SK-N-SH treated with all-trans-retinoic acid at 6 μM for 48 hours (cell line): Measurements from ENCODE around the gene FOSL1.
"Not testable (repeated sequence)": the region's sequence is repeated elsewhere in the genome, so short reads cannot be mapped to it uniquely, and the experiment has no call there.

Experiments
- ATAC-seq: fragments of 200-7000 bp; cut with Tn5 transposase; 3 replicates; pipeline ENCODE4 v1.9.1; 2020; ENCODE audit warnings: mild to moderate bottlenecking, moderate library complexity
- ARNTL ChIP-seq: fragments of 450-650 bp; formaldehyde crosslinking; IDR thresholded peaks from 2 replicates; pipeline ENCODE4 v1.5.0; 2020; ENCODE audit warnings: low read depth, mild to moderate bottlenecking, moderate library complexity, borderline replicate concordance
- BACH2 ChIP-seq: fragments of 250-450 bp; sonication (Bioruptor Pico); IDR thresholded peaks from 2 replicates; pipeline ENCODE4 v1.9.0; 2021; ENCODE audit warnings: mild to moderate bottlenecking, borderline replicate concordance
- CREB5 ChIP-seq: fragments of 250-450 bp; sonication (Bioruptor Pico); IDR thresholded peaks from 2 replicates; pipeline ENCODE4 v1.5.1; 2020; ENCODE audit warnings: low read depth, mild to moderate bottlenecking, moderate library complexity
- CSDC2 ChIP-seq: fragments of 250-450 bp; sonication (Bioruptor Pico); IDR thresholded peaks from 2 replicates; pipeline ENCODE4 v1.5.0; 2020; ENCODE audit warnings: mild to moderate bottlenecking, moderate library complexity
- CSRNP3 ChIP-seq: fragments of 250-450 bp; sonication (Bioruptor Pico); IDR thresholded peaks from 2 replicates; pipeline ENCODE4 v1.5.1; 2021; ENCODE audit warnings: mild to moderate bottlenecking, moderate library complexity
- ESRRG ChIP-seq: fragments of 250-450 bp; sonication (Bioruptor Pico); IDR thresholded peaks from 2 replicates; pipeline ENCODE4 v1.6.1; 2021; ENCODE audit warnings: mild to moderate bottlenecking
- GLIS3 ChIP-seq: fragments of 250-450 bp; sonication (Bioruptor Pico); IDR thresholded peaks from 2 replicates; pipeline ENCODE4 v1.5.0; 2020; ENCODE audit warnings: mild to moderate bottlenecking, moderate library complexity
- ISL1 ChIP-seq: fragments of 250-450 bp; sonication (Bioruptor Pico); IDR thresholded peaks from 2 replicates; pipeline ENCODE4 v2.1.2; 2022; ENCODE audit warnings: mild to moderate bottlenecking, moderate library complexity
- PATZ1 ChIP-seq: fragments of 250-450 bp; sonication (Bioruptor Pico); IDR thresholded peaks from 2 replicates; pipeline ENCODE4 v1.8.0; 2020; ENCODE audit warnings: mild to moderate bottlenecking, moderate library complexity, borderline replicate concordance
- POU6F1 ChIP-seq: fragments of 250-450 bp; sonication (Bioruptor Pico); IDR thresholded peaks from 2 replicates; pipeline ENCODE4 v1.8.0; 2021; ENCODE audit warnings: low read depth, mild to moderate bottlenecking, moderate library complexity, borderline replicate concordance
- PPARA ChIP-seq: fragments of 250-450 bp; sonication (Bioruptor Pico); IDR thresholded peaks from 2 replicates; pipeline ENCODE4 v1.5.0; 2020; ENCODE audit warnings: mild to moderate bottlenecking, borderline replicate concordance
- RARB ChIP-seq: fragments of 250-450 bp; sonication (Bioruptor Pico); IDR thresholded peaks from 2 replicates; pipeline ENCODE4 v1.8.0; 2021; ENCODE audit warnings: mild to moderate bottlenecking, moderate library complexity
- SNAI2 ChIP-seq: fragments of 250-450 bp; sonication (Bioruptor Pico); IDR thresholded peaks from 2 replicates; pipeline ENCODE4 v1.5.0; 2020; ENCODE audit warnings: mild to moderate bottlenecking, moderate library complexity
- TCF4 ChIP-seq: fragments of 250-450 bp; sonication (Bioruptor Pico); IDR thresholded peaks from 2 replicates; pipeline ENCODE4 v1.8.0; 2021; ENCODE audit warnings: mild to moderate bottlenecking, moderate library complexity, borderline replicate concordance
- TOX ChIP-seq: fragments of 250-450 bp; sonication (Bioruptor Pico); IDR thresholded peaks from 2 replicates; pipeline ENCODE4 v1.8.0; 2021; ENCODE audit warnings: mild to moderate bottlenecking, moderate library complexity, borderline replicate concordance
- TSHZ2 ChIP-seq: fragments of 250-450 bp; sonication (Bioruptor Pico); IDR thresholded peaks from 2 replicates; pipeline ENCODE4 v1.5.0; 2020; ENCODE audit warnings: mild to moderate bottlenecking, moderate library complexity
- ZC3H10 ChIP-seq: fragments of 250-450 bp; sonication (Bioruptor Pico); IDR thresholded peaks from 2 replicates; pipeline ENCODE4 v1.5.1; 2021; ENCODE audit warnings: mild to moderate bottlenecking, moderate library complexity
- ZFP3 ChIP-seq: fragments of 250-450 bp; sonication (Bioruptor Pico); IDR thresholded peaks from 2 replicates; pipeline ENCODE4 v1.5.0; 2020; ENCODE audit warnings: mild to moderate bottlenecking, moderate library complexity
- ZFP30 ChIP-seq: fragments of 450-650 bp; formaldehyde crosslinking; IDR thresholded peaks from 2 replicates; pipeline ENCODE4 v1.5.0; 2022; ENCODE audit warnings: mild to moderate bottlenecking, moderate library complexity
- ZNF565 ChIP-seq: fragments of 450-650 bp; formaldehyde crosslinking; conservative IDR thresholded peaks from 2 replicates; pipeline ENCODE4 v1.5.0; 2020; ENCODE audit warnings: low read depth, mild to moderate bottlenecking, moderate library complexity
- ZNF70 ChIP-seq: fragments of 450-650 bp; formaldehyde crosslinking; IDR thresholded peaks from 2 replicates; pipeline ENCODE4 v1.5.0; 2020; ENCODE audit warnings: mild to moderate bottlenecking, moderate library complexity
- ZNF8 ChIP-seq: fragments of 450-650 bp; formaldehyde crosslinking; IDR thresholded peaks from 2 replicates; pipeline ENCODE4 v1.5.0; 2020; ENCODE audit warnings: mild to moderate bottlenecking, moderate library complexity

Gene FOSL1

GRCh38 chr11:65849771-65850216 lies 50.4 kb downstream of the FOSL1 start:
- TF ChIP-seq ZNF8 (CRISPR knock-in tag), result no peak
- TF ChIP-seq PPARA (CRISPR knock-in tag), result no peak
- no peak for TF ChIP-seq ZFP3
- TF ChIP-seq PATZ1 (CRISPR knock-in tag), result no peak
- TF ChIP-seq ESRRG (CRISPR knock-in tag), result no peak
- TF ChIP-seq POU6F1 (CRISPR knock-in tag), result no peak
- no peak for TF ChIP-seq ISL1 (CRISPR knock-in tag)
- TF ChIP-seq CREB5 (CRISPR knock-in tag), result no peak
- no peak for TF ChIP-seq ARNTL
- TF ChIP-seq BACH2, result no peak
- TF ChIP-seq CSRNP3 (CRISPR knock-in tag), result no peak
- no peak for TF ChIP-seq ZNF70 (CRISPR knock-in tag)
- no peak for TF ChIP-seq ZC3H10 (CRISPR knock-in tag)
- TF ChIP-seq RARB (CRISPR knock-in tag), result no peak
- TF ChIP-seq TSHZ2, result no peak
- TF ChIP-seq GLIS3 (CRISPR knock-in tag), result no peak
- no peak for TF ChIP-seq CSDC2 (CRISPR knock-in tag)
- no peak for TF ChIP-seq SNAI2 (CRISPR knock-in tag)
- TF ChIP-seq ZNF565 (CRISPR knock-in tag), result no peak
- peak; percentile 17 for ATAC-seq

GRCh38 chr11:65849366-65849765 lies 50.8 kb downstream of the FOSL1 start:
- TF ChIP-seq ZNF8 (CRISPR knock-in tag) (no peak), ZNF70 (CRISPR knock-in tag) (no peak), POU6F1 (CRISPR knock-in tag) (no peak), TCF4 (CRISPR knock-in tag) (no peak), ZFP30 (CRISPR knock-in tag) (no peak), ARNTL (no peak), CSRNP3 (CRISPR knock-in tag) (no peak), ZNF565 (CRISPR knock-in tag) (no peak), SNAI2 (CRISPR knock-in tag) (no peak), CREB5 (CRISPR knock-in tag) (no peak), ZFP3 (no peak), TOX (CRISPR knock-in tag) (no peak), PPARA (CRISPR knock-in tag) (no peak), CSDC2 (CRISPR knock-in tag) (no peak), ESRRG (CRISPR knock-in tag) (no peak), RARB (CRISPR knock-in tag) (no peak), BACH2 (no peak), PATZ1 (CRISPR knock-in tag) (no peak), ZC3H10 (CRISPR knock-in tag) (no peak), GLIS3 (CRISPR knock-in tag) (no peak)
- ATAC-seq, result peak; percentile 7

- not testable (repeated sequence) for ATAC-seq
Measured at GRCh38 chr11:65848693-65849092, 51.5 kb downstream of the FOSL1 start.
